ENCODE measurements around the gene KCNIP1. TPM values are rescaled to one million over a fixed set of nuclear protein-coding genes. Genes with fewer than 3 reads are reported as not detected.

The KCNIP1 gene
- total RNA-seq, 1 donor from 2014 or later = not detected

DNA sequence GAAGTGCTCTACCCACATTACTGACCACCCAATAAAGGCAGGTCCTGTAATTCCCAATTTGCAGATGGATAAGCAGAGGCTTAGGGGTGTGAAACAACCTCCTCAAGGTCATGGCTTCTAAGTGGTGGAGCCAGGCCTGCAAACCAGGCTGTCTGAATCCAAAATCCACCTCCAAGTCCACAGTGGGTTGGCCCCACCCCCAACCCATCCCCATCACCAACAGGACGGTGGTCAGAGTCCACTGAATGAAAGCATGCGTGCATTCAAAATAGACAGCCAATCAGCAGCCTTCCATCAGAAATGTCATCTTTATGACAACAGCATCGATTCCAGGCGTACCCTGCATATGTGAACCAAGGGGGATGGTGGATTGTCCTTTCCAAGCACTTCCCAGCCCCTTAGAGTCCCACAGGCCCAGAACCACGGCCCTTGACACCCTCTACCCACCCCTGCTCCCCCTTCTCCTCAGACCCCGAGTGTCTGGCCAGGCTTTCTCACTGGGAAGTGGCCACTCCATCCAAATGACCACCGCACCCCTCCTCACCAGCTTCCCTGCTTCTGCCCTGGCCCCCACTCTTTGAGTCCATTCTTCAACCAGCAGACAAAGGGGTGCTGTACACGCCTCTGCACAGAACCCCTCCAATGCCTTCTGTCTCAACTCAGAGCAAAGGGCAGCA, 133.1 kb downstream of the KCNIP1 start:
- no peak for DNase-seq (ENCODE audit: low spot score)
- Mint-ChIP-seq H3K9me3 (no peaks in the 10 kb centered on the region), H3K36me3 (ENCODE audit: low read depth) (no peaks in the 10 kb centered on the region), H3K27ac (no peak overlapping the region), H3K4me3 (no peak overlapping the region), H3K27me3 (ENCODE audit: insufficient read depth) (peaks cover 18% of the 10 kb centered on the region), H3K4me1 (ENCODE audit: low read depth) (peaks cover 8% of the 10 kb centered on the region)
- intact Hi-C loops (cut with micrococcal nuclease) = loop anchor here (2.0 kb wide), 1 partner anchor 700 kb away; no protein-coding TSS in a partner anchor

DNA sequence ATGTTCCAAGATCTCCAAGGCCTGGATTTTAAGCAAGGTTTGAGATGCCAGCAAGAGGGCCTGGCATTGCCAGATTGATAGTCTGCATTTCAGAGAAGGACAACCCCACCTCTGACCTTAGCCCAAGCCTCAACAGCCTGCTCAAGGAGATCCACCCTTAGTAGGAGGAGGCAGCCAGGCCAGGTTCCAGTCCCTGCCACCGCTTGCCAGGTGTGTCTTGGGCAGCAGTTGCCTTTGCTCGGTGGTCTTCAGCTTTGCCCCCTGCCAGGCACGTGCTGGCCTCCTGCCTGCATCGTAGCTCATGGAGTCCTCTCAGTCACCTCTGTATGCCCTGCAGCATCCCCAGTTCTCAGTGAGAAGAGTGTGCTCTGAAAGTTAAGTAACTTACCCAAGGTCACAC, 134.2 kb downstream of the KCNIP1 start:
- no peak overlapping the region for H3K27ac Mint-ChIP-seq
- peaks cover 5% of the 10 kb centered on the region for H3K4me1 Mint-ChIP-seq (ENCODE audit: low read depth)
- H3K4me3 Mint-ChIP-seq = no peak overlapping the region
- no peaks in the 10 kb centered on the region for H3K9me3 Mint-ChIP-seq
- H3K36me3 Mint-ChIP-seq (ENCODE audit: low read depth) = no peaks in the 10 kb centered on the region
- DNase-seq (ENCODE audit: low spot score) = no peak
- intact Hi-C loops (cut with micrococcal nuclease) = loop anchor here (1.0 to 2.0 kb wide), 2 partner anchors 153 to 1269 kb away; no protein-coding TSS in a partner anchor
- H3K27me3 Mint-ChIP-seq (ENCODE audit: insufficient read depth) = peaks cover 16% of the 10 kb centered on the region

GRCh38 chr5:170638454-170639220, 134.8 kb downstream of the KCNIP1 start:
- intact Hi-C loops (cut with micrococcal nuclease) = loop anchor here (1.0 to 2.0 kb wide), 2 partner anchors 153 to 1268 kb away; no protein-coding TSS in a partner anchor
- H3K27me3 Mint-ChIP-seq (ENCODE audit: insufficient read depth) = peaks cover 13% of the 10 kb centered on the region
- no peaks in the 10 kb centered on the region for H3K36me3 Mint-ChIP-seq (ENCODE audit: low read depth)
- H3K27ac Mint-ChIP-seq = no peak overlapping the region
- peak; percentile 38 for DNase-seq (ENCODE audit: low spot score)
- no peak overlapping the region for H3K4me3 Mint-ChIP-seq
- H3K9me3 Mint-ChIP-seq = no peaks in the 10 kb centered on the region
- H3K4me1 Mint-ChIP-seq (ENCODE audit: low read depth) = no peaks in the 10 kb centered on the region

- Mint-ChIP-seq H3K27me3 (ENCODE audit: insufficient read depth) (peaks cover 12% of the 10 kb centered on the region), H3K4me1 (ENCODE audit: low read depth) (no peaks in the 10 kb centered on the region), H3K4me3 (no peak overlapping the region), H3K9me3 (no peaks in the 10 kb centered on the region), H3K27ac (no peak overlapping the region), H3K36me3 (ENCODE audit: low read depth) (no peaks in the 10 kb centered on the region)
- DNase-seq (ENCODE audit: low spot score) = no peak
- intact Hi-C loops (cut with micrococcal nuclease) = loop anchor here (2.0 kb wide), 1 partner anchor 1267 kb away; no protein-coding TSS in a partner anchor
Observed at GRCh38 chr5:170639221-170639925, 135.6 kb downstream of the KCNIP1 start.

DNA sequence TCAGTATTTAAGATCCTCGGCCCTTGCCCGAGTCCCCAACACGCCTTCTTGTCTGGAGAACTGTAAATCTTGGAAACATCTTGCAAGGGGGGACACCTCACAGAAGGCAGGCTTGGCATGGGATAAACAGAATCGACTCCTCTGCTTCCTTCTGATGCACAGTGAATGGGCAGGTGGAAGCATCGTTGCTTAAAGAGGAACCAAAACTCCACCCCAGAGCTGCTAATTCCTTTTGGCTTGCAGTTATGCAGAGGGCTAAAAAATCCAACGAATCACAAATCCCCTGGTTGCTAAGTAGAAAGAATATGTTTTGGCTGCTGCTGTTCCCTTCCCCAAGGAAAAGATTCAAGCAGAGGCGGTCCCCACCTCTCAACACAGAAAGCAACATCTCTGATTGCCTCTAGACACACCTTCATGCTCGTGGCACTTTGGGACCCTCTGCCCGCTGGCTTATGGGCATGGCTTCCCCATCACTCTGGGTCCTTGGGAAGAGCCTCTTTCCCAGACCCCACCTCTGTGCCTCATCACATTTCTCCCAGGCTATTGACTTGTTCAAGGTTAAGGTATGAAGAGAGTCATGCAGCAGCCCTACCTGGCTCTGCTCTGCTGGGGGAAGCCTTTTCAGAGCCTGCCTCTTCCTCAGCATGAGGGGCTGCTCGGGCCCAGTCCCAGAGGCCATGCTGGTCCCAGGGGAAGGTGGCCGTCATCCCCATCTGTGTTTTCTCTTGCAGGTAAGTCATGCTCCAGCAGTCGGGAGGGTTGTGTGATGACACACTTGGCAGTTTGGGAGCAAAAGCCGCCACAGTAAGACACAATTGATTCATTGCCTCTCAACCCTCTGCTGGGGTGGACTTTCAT, 137.1 kb downstream of the KCNIP1 start:
- Mint-ChIP-seq H3K4me1 (ENCODE audit: low read depth) (no peaks in the 10 kb centered on the region), H3K4me3 (no peak overlapping the region), H3K36me3 (ENCODE audit: low read depth) (no peaks in the 10 kb centered on the region), H3K9me3 (no peaks in the 10 kb centered on the region), H3K27ac (no peak overlapping the region), H3K27me3 (ENCODE audit: insufficient read depth) (peaks cover 12% of the 10 kb centered on the region)
- intact Hi-C loops (cut with micrococcal nuclease) = no loop called here
- DNase-seq (ENCODE audit: low spot score) = no peak

DNA sequence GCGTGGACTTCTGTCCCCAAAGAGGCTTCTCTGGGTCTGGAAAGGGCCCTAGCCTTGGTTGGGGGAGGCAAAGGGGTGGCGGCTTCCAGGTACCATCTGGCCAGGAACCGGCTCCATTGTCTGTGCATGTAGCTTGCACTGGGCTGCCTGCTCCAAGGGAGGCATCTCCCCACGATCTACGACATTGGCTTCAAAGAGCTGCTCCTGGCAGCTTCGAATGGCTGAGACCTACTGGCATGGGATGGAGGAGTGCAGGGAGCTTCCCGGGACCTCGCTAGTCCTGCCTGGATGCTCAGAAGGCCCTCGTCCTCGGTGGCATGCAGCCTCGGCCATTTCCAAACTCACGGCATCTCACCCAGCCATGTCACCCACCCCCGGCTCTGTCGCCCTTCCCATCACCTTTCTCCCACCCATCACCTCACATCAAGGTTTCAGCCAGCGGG, 137.8 kb downstream of the KCNIP1 start:
- H3K4me3 Mint-ChIP-seq = no peak overlapping the region
- H3K9me3 Mint-ChIP-seq = no peaks in the 10 kb centered on the region
- DNase-seq (ENCODE audit: low spot score) = no peak
- peaks cover 14% of the 10 kb centered on the region for H3K27me3 Mint-ChIP-seq (ENCODE audit: insufficient read depth)
- H3K4me1 Mint-ChIP-seq (ENCODE audit: low read depth) = no peaks in the 10 kb centered on the region
- H3K36me3 Mint-ChIP-seq (ENCODE audit: low read depth) = no peaks in the 10 kb centered on the region
- H3K27ac Mint-ChIP-seq = no peak overlapping the region
- intact Hi-C loops (cut with micrococcal nuclease) = no loop called here

DNA sequence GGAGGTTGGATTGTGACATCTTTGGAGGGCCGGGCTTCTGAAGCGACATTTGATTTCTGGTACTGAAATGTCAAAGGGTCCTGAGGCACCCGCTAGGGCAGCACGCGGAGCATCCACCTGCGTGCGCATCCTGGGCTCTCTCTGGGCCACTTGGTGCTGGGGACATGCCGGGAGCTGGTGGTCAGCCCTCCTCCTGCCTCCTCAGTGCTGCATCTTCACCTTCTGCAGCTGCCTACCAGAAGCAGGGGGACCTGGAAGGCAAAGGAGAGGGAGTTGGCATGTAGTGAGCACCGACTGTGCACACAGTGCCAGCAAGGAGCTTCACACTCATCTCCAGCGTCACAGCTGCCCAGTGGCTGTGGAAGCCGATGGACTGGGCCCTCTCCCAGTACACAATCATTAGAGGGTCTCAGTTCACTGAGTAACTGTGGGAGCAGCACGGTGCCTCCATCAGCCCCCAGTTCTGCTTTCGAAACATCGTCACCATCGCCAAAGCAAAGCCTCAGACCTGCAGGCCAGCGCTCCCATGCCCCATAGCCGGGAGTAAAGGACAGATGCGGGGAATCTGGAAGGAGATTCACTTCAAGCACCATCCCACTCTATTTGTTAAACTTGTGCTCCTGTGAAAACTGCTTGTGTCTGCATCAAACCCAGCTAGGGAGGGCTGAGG, 138.4 kb downstream of the KCNIP1 start:
- Mint-ChIP-seq H3K9me3 (no peaks in the 10 kb centered on the region), H3K36me3 (ENCODE audit: low read depth) (no peaks in the 10 kb centered on the region), H3K4me3 (no peak overlapping the region), H3K27ac (no peak overlapping the region), H3K4me1 (ENCODE audit: low read depth) (no peaks in the 10 kb centered on the region), H3K27me3 (ENCODE audit: insufficient read depth) (peaks cover 18% of the 10 kb centered on the region)
- intact Hi-C loops (cut with micrococcal nuclease) = no loop called here
- DNase-seq (ENCODE audit: low spot score) = no peak

DNA sequence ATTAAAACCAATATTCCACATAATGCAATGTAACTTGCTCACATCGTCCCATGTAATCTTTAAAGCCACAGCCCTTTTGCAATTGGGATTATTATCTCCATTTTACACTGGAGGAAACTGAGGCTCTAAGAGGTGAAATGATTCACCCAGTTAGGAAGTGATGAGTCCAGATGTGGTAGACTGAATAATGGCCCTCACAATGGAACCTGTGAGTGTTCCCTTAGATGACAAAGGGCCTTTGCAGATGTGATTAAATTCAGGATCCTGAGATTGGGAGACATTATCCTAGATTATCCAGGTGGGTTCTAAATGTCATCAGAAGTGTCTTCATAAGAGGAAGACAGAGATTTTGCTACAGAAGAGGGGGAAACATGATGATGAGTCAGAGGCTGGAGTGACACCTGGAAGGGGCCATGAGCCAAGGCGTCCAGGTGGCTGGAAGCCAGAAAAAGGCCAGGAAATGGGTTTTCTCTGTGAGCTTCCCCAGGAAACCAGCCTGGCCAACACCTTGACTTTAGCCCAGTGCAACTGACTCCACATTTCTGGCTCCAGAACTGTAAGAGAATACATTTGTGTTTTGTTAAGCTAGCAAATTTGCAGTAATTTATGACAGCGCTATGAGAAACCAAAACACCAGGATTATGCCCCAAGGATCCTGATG, 139.1 kb downstream of the KCNIP1 start:
- no peak for DNase-seq (ENCODE audit: low spot score)
- no peak overlapping the region for H3K4me3 Mint-ChIP-seq
- no peaks in the 10 kb centered on the region for H3K4me1 Mint-ChIP-seq (ENCODE audit: low read depth)
- H3K36me3 Mint-ChIP-seq (ENCODE audit: low read depth) = no peaks in the 10 kb centered on the region
- no peaks in the 10 kb centered on the region for H3K9me3 Mint-ChIP-seq
- peaks cover 19% of the 10 kb centered on the region for H3K27me3 Mint-ChIP-seq (ENCODE audit: insufficient read depth)
- intact Hi-C loops (cut with micrococcal nuclease) = no loop called here
- no peak overlapping the region for H3K27ac Mint-ChIP-seq

- Mint-ChIP-seq H3K27me3 (ENCODE audit: insufficient read depth) (peaks cover 22% of the 10 kb centered on the region), H3K4me1 (ENCODE audit: low read depth) (no peaks in the 10 kb centered on the region), H3K9me3 (no peaks in the 10 kb centered on the region), H3K36me3 (ENCODE audit: low read depth) (no peaks in the 10 kb centered on the region), H3K27ac (no peak overlapping the region), H3K4me3 (no peak overlapping the region)
- DNase-seq (ENCODE audit: low spot score) = no peak
- intact Hi-C loops (cut with micrococcal nuclease) = no loop called here
Observed at GRCh38 chr5:170643591-170643990, 139.8 kb downstream of the KCNIP1 start.

DNA sequence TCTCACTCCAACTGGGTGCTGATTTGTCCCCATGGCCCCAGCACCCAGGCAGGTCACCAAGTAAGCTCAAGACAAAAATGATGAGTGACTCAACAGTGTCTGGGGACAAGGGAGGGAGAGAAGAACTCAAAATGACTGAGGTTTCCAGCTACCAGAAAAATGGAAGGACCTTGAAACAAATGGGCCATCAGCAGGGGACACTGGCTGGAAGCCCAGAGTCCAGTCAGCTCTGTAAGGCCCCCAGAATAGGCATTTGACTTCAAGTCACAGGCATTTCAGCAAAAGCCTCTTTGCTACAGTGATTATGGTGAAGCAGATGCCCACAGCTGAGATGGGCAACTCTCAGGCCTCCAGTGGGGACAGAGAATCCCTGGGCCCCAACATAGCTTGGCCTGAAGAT, 140.7 kb downstream of the KCNIP1 start:
- no peak for DNase-seq (ENCODE audit: low spot score)
- Mint-ChIP-seq H3K27ac (no peak overlapping the region), H3K27me3 (ENCODE audit: insufficient read depth) (peaks cover 22% of the 10 kb centered on the region), H3K4me3 (no peak overlapping the region), H3K4me1 (ENCODE audit: low read depth) (no peaks in the 10 kb centered on the region), H3K36me3 (ENCODE audit: low read depth) (no peaks in the 10 kb centered on the region), H3K9me3 (no peaks in the 10 kb centered on the region)
- intact Hi-C loops (cut with micrococcal nuclease) = no loop called here

- Mint-ChIP-seq H3K36me3 (ENCODE audit: low read depth) (no peaks in the 10 kb centered on the region), H3K4me1 (ENCODE audit: low read depth) (no peaks in the 10 kb centered on the region), H3K4me3 (no peak overlapping the region), H3K27me3 (ENCODE audit: insufficient read depth) (peaks cover 20% of the 10 kb centered on the region), H3K9me3 (no peaks in the 10 kb centered on the region), H3K27ac (no peak overlapping the region)
- intact Hi-C loops (cut with micrococcal nuclease) = no loop called here
- DNase-seq (ENCODE audit: low spot score) = no peak
Observed at GRCh38 chr5:170648541-170648940, 144.7 kb downstream of the KCNIP1 start.
